Gastroesophageal sphincter (tissue), 3 donors: ENCODE results near the gene HSPA1B.

Experiments
- EP300 ChIP-seq: sonication (generic); formaldehyde crosslinking; IDR thresholded peaks from one replicate; pipeline ENCODE4 v1.6.1; 2017; ENCODE audit warnings: antibody characterized with exemption, mild to moderate bottlenecking
- POLR2A ChIP-seq, 2 donors: fragments of 450-650 bp; IDR thresholded peaks; one replicate each; pipeline ENCODE4 v1.6.1; 2017; ENCODE audit warnings: antibody characterized with exemption in 2 of 2, mild to moderate bottlenecking in 2 of 2, moderate library complexity in 1 of 2
- POLR2AphosphoS5 ChIP-seq: sonication (generic); formaldehyde crosslinking; IDR thresholded peaks from one replicate; pipeline ENCODE4 v1.6.1; 2017; ENCODE audit warnings: antibody characterized with exemption
- TF ChIP-seq, protein P1 (sequence below), 4 experiments: fragments of 200-600 bp in 2 of 4; fragments of 450-650 bp in 2 of 4; sonication (generic) in 1 of 4; IDR thresholded peaks; one replicate each; pipeline ENCODE4 v1.5.1; 2017 to 2019; ENCODE audit warnings: antibody characterized with exemption in 4 of 4, mild to moderate bottlenecking in 2 of 4, moderate library complexity in 2 of 4

DNA sequence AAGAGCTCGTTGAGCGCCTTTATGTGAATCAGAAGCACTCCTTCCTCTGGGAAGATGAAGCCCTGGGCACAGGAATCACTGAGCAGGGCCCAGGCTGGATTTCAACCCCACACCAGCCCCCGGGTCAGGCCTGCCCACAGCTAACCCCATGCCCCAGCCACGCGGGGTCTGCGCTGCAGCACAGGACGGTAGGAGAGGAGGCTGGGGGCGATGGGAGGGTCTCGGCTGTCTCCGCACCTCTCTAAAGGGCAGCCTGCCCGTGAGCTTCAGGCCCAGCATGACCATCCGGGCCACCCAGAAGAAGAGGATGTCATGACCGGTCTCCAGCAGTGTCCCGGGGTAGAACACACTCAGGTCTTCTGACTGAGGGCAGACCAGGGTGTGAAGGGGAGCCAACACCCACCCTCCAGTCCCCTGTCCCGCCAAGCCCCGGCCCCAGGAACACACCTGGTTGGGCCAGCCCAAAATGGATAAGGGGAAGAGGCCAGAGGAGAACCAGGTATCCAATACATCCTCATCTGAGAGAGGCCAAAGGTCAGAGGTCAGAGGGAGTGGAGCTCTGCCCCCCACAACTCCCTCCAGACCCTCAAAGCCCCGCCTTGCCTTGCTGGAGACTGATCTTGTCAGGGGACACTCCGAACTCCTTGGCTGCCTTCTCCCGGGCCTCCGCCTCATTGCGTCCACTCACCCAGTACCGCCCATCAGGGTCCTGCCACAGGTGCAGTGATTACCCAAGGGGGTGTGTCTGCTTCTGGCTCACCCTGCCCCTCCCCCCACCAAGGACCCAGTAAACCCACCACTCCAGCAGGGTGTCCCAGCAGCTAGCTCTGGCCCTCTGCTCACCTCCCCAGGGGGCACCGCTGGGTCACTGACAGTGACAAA, 46.1 kb upstream of the HSPA1B start:
- TF ChIP-seq EP300 (no peak), POLR2AphosphoS5 (no peak), POLR2A (IDR thresholded peaks at IDR 0.05) (no peak)
- TF ChIP-seq, protein P1, sequence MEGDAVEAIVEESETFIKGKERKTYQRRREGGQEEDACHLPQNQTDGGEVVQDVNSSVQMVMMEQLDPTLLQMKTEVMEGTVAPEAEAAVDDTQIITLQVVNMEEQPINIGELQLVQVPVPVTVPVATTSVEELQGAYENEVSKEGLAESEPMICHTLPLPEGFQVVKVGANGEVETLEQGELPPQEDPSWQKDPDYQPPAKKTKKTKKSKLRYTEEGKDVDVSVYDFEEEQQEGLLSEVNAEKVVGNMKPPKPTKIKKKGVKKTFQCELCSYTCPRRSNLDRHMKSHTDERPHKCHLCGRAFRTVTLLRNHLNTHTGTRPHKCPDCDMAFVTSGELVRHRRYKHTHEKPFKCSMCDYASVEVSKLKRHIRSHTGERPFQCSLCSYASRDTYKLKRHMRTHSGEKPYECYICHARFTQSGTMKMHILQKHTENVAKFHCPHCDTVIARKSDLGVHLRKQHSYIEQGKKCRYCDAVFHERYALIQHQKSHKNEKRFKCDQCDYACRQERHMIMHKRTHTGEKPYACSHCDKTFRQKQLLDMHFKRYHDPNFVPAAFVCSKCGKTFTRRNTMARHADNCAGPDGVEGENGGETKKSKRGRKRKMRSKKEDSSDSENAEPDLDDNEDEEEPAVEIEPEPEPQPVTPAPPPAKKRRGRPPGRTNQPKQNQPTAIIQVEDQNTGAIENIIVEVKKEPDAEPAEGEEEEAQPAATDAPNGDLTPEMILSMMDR (IDR thresholded peaks at IDR 0.05) = no peak
